Ishikawa (cell line): ENCODE results near the gene TNS3.
A peak's percentile ranks its signal among the peaks of the same experiment; 100 is the strongest.

Source experiments
- CEBPB ChIP-seq: IDR thresholded peaks from 2 replicates; pipeline ENCODE4 v1.6.1; 2012
- CREB1 ChIP-seq: IDR thresholded peaks from 2 replicates; pipeline ENCODE4 v1.6.1; 2012; ENCODE audit warnings: low read depth
- EGR1 ChIP-seq: IDR thresholded peaks from 2 replicates; pipeline ENCODE4 v1.6.1; 2012
- EP300 ChIP-seq: IDR thresholded peaks from 2 replicates; pipeline ENCODE4 v1.6.1; 2012; ENCODE audit warnings: borderline replicate concordance
- FOXM1 ChIP-seq: IDR thresholded peaks from 2 replicates; pipeline ENCODE4 v1.6.1; 2012; ENCODE audit warnings: low read depth, borderline replicate concordance
- MAX ChIP-seq: IDR thresholded peaks from 2 replicates; pipeline ENCODE4 v1.6.1; 2012
- RAD21 ChIP-seq: IDR thresholded peaks from 2 replicates; pipeline ENCODE4 v1.6.1; 2012; ENCODE audit warnings: low read depth
- REST ChIP-seq: IDR thresholded peaks from 2 replicates; pipeline ENCODE4 v1.6.1; 2012; ENCODE audit warnings: low read depth, mild to moderate bottlenecking
- TAF1 ChIP-seq: IDR thresholded peaks from 2 replicates; pipeline ENCODE4 v1.6.1; 2012; ENCODE audit warnings: low read depth, mild to moderate bottlenecking
- TCF12 ChIP-seq: IDR thresholded peaks from 2 replicates; pipeline ENCODE4 v1.6.1; 2012; ENCODE audit warnings: low read depth
- TEAD4 ChIP-seq: IDR thresholded peaks from 2 replicates; pipeline ENCODE4 v1.6.1; 2012
- YY1 ChIP-seq: IDR thresholded peaks from 2 replicates; pipeline ENCODE4 v1.6.1; 2012; ENCODE audit warnings: low read depth
- ZBTB7A ChIP-seq: IDR thresholded peaks from 2 replicates; pipeline ENCODE4 v1.6.1; 2012; ENCODE audit warnings: low read depth
- TF ChIP-seq, protein P1 (sequence below): IDR thresholded peaks from 2 replicates; pipeline ENCODE4 v1.6.1; 2012

Gene TNS3

DNA sequence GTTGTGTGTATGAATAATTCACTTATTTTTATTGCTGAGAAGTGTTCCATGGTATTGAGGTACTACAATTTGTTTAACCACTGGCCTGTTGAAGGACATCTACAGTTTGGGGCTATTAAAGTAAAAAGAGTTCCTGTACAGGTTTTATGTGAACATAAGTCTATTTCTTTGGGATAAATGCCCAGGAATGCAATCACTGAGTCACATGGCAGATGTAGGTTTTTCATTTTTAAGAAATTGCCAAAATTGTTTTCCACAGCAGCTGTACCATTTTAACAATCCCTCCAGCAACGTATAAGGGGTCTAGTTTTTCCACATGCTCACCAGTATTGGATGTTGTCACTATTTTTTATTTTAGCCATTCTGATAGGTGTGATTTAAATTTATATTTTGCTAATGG, 243.9 kb downstream of the TNS3 start:
- no peak for TF ChIP-seq EGR1
- TF ChIP-seq YY1: no peak
- TF ChIP-seq MAX: no peak
- TF ChIP-seq CREB1: no peak
- TF ChIP-seq CEBPB: no peak

DNA sequence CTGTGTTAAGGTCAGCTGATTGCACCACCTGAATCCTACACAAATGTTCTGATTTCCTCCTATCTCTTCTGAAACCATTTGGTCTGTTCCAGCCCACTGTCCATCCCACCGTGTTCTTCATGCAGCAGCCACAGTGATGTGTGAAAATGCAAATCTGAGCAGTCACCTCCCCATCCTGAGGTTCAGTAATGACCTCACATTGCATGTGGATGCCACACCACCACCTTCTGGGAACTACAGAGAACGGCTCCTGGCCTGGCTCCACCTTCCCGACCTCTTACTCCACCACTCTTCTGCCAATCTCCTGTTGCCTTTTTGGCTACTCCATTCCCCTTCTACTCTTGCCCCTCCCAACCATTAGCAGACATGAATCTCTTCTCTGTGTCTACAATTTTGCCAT, 244.4 kb downstream of the TNS3 start:
- no peak for TF ChIP-seq TEAD4
- no peak for TF ChIP-seq EP300
- TF ChIP-seq RAD21: peak; percentile 36; the same call in 1 of the 2 replicates
- no peak for TF ChIP-seq TCF12
- TF ChIP-seq, protein P1, sequence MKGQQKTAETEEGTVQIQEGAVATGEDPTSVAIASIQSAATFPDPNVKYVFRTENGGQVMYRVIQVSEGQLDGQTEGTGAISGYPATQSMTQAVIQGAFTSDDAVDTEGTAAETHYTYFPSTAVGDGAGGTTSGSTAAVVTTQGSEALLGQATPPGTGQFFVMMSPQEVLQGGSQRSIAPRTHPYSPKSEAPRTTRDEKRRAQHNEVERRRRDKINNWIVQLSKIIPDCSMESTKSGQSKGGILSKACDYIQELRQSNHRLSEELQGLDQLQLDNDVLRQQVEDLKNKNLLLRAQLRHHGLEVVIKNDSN: no peak

- TF ChIP-seq CEBPB (no peak), TCF12 (no peak)
Measured at GRCh38 chr7:47336472-47337425, 245.2 kb downstream of the TNS3 start.

DNA sequence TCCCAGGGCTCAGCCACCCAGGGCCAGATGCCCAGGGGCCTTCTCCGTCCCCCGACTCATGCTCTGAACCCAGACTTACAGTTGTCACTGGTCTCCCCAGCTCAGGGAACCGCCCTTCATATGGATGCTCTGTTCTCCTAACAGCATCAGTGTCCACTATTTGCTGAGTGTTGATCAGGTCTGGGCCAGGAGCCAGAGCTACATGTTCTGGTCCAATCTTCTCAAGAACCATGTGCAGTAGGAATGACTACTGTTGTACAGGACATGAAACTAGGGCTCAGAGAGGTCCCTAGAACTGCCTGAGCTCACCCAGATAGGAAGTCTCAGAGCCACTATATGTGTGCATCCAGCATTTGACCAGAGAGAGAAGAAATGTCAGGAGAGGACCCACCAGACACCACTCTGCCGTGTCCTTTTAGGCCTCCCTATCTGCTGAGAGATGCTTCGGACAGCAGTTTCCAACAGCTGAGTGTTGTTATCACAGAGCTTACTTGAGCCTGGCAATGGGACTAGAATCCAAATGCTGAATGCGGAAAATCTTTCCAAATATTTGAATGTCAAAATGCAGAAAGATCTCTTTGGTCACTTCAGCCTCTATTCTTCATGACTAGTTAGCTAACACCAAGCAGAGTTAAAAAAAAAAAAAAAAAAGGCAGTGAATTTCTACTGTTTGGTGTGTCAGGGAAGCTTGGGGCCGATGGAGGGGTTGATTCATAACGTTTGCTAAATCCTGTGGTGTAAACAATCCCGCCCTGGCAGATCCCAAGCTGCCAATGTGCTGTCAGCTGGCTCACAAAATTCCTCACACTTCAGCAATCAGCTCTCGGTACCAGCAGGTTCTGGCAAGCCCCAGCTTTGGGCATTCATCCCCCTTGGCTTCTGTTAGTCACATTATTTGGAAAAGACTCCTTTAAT, 246.1 kb downstream of the TNS3 start:
- TF ChIP-seq CREB1 (no peak), EGR1 (no peak), YY1 (no peak), ZBTB7A (no peak), RAD21 (no peak), TCF12 (no peak), MAX (no peak), FOXM1 (no peak), TEAD4 (no peak)
- TF ChIP-seq, protein P1: no peak

GRCh38 chr7:47335071-47335470, 246.8 kb downstream of the TNS3 start:
- no peak for TF ChIP-seq ZBTB7A
- TF ChIP-seq TAF1: no peak
- no peak for TF ChIP-seq TCF12
- TF ChIP-seq, protein P1: no peak
- TF ChIP-seq RAD21: no peak
- TF ChIP-seq CEBPB: no peak
- TF ChIP-seq TEAD4: no peak
- TF ChIP-seq YY1: no peak
- no peak for TF ChIP-seq REST

DNA sequence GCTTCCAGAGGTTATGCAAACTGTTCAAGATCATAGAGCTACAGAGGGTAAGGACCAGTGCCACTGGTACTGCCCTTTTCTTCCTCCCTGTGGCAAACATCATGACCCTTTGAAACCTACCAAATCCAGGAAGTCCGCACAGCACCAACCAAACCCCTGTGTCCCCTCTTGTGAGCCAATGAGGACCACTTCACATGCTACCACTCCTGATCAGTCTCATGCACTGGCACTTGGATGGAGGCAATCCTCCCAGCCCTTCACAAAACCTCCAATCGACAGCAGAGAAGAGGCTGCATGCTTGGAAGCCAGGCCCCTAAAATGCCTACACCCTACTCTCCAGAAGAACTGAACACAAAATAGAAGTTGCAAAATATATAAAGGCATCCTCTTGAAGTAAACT, 248.0 kb downstream of the TNS3 start:
- TF ChIP-seq TCF12 (no peak), YY1 (no peak), TAF1 (no peak), FOXM1 (no peak), RAD21 (no peak), CREB1 (no peak), TEAD4 (no peak), REST (no peak), EP300 (no peak)
- TF ChIP-seq, protein P1: no peak
